Gastrocnemius medialis (tissue), 4 donors: ENCODE measurements around the gene PRICKLE2.

Source experiments
- POLR2A ChIP-seq, 2 donors: fragments of 450-650 bp; IDR thresholded peaks; one replicate each; pipeline ENCODE4 v1.6.1; 2017; ENCODE audit warnings: antibody characterized with exemption in 2 of 2, mild to moderate bottlenecking in 2 of 2, moderate library complexity in 2 of 2
- TF ChIP-seq, protein P1 (sequence below), 5 experiments: fragments of 450-650 bp in 3 of 5; fragments of 200-600 bp in 2 of 5; sonication (generic) in 2 of 5; IDR thresholded peaks in 4 of 5; conservative IDR thresholded peaks in 1 of 5; 1 replicate in 4 of 5; 2 replicates in 1 of 5; pipeline ENCODE4 v1.5.1; 2016 to 2019; ENCODE audit warnings: antibody characterized with exemption in 5 of 5, mild to moderate bottlenecking in 3 of 5, moderate library complexity in 3 of 5

DNA sequence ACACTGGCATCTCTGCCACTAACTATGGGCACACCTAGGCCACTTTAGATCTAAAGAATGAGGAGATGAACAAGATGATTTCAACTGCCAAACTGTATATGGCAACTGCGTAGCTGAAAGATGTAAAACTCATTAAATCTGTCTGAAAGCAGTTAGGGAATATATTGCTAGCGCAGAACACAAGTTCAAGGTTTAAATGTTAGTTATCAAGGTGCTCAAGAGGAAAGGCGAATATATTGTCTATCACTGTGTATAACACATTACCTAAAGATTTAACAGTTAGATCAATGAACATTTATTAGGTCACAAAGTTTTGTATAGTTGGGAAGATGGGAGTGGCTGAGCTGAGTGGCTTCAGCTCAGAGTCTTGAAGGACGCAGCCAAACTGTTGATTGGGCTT is 168.0 kb downstream of the PRICKLE2 start:
- TF ChIP-seq, protein P1, sequence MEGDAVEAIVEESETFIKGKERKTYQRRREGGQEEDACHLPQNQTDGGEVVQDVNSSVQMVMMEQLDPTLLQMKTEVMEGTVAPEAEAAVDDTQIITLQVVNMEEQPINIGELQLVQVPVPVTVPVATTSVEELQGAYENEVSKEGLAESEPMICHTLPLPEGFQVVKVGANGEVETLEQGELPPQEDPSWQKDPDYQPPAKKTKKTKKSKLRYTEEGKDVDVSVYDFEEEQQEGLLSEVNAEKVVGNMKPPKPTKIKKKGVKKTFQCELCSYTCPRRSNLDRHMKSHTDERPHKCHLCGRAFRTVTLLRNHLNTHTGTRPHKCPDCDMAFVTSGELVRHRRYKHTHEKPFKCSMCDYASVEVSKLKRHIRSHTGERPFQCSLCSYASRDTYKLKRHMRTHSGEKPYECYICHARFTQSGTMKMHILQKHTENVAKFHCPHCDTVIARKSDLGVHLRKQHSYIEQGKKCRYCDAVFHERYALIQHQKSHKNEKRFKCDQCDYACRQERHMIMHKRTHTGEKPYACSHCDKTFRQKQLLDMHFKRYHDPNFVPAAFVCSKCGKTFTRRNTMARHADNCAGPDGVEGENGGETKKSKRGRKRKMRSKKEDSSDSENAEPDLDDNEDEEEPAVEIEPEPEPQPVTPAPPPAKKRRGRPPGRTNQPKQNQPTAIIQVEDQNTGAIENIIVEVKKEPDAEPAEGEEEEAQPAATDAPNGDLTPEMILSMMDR (IDR thresholded peaks at IDR 0.05 in 4 of 5, conservative IDR thresholded peaks at IDR 0.05 in 1 of 5): no peak
- TF ChIP-seq POLR2A (IDR thresholded peaks at IDR 0.05): no peak
